GM12891 (cell line): ENCODE data around the gene NOL8.

Experiments used
- POLR2A ChIP-seq: IDR thresholded peaks from 2 replicates; pipeline ENCODE4 v1.6.1; 2011; ENCODE audit warnings: low read depth, low read length, control low read depth
- POLR2AphosphoS5 ChIP-seq: IDR thresholded peaks from 2 replicates; pipeline ENCODE4 v1.6.1; 2011; ENCODE audit warnings: low read depth, low read length, control low read depth
- SPI1 ChIP-seq: IDR thresholded peaks from 2 replicates; pipeline ENCODE4 v1.6.1; 2011; ENCODE audit warnings: low read depth, low read length, control low read depth
- TAF1 ChIP-seq: IDR thresholded peaks from 2 replicates; pipeline ENCODE4 v1.6.1; 2011; ENCODE audit warnings: low read depth, low read length, control low read depth

GRCh38 chr9:92325991-92326500 is 896 bp upstream of the NOL8 start:
- TF ChIP-seq SPI1, result no peak
- no peak; the same call in 1 of the 2 replicates for TF ChIP-seq POLR2A
- peak; percentile 70; the same call in 1 of the 2 replicates for TF ChIP-seq POLR2AphosphoS5
- TF ChIP-seq TAF1, result no peak
